GM12875 (cell line): ENCODE measurements around the gene YWHAH.

Experiments used
- H3K4me3 ChIP-seq: one replicate; pipeline ENCODE4 v1.5.1; 2011; ENCODE audit warnings: low read depth, low read length, control low read depth
- TF ChIP-seq, protein P1 (sequence below): IDR thresholded peaks from 2 replicates; pipeline ENCODE4 v1.5.1; 2011; ENCODE audit warnings: low read depth, mild to moderate bottlenecking, control low read depth, inconsistent platforms, low read length, moderate library complexity, borderline replicate concordance; ENCODE audit not compliant: insufficient read depth

YWHAH gene

DNA sequence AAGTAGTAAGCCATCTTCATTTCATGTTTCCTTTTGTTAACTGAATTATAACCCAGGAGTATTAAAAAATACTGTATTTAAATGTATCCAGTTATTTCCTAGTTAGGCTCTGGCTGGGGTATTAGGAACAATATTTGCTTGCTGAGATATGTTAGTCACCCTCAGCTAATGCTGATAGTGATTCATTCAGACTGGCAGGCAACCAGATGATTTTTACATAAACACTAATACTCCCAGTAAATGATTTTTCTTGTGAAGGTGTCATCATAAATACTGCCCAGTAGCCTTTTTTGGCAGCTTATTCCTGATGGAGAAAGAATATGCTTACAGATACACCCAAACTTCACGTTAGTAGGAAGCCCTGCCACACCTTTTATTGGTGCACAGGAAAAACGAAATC is 8.1 kb downstream of the YWHAH start:
- H3K4me3 ChIP-seq = no peak overlapping the region

DNA sequence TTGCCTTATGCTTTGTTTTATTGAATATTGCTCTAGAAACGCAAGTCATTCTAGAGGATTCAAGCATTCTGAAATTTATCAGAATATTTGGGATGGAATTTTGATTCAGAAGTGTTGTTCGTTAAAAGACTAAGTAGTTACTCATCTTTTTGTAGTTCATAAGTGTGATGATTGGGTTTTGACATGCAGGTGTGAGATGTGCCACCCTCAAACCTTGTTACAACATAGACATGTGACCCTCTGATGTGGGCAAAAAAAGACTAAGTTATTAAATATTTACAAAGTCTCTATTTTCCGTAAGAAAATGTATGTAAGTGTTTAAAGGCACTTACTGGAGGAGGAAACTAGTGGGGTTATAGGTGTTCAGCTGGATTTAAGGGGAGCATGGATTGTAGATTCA is 8.9 kb downstream of the YWHAH start:
- TF ChIP-seq, protein P1, sequence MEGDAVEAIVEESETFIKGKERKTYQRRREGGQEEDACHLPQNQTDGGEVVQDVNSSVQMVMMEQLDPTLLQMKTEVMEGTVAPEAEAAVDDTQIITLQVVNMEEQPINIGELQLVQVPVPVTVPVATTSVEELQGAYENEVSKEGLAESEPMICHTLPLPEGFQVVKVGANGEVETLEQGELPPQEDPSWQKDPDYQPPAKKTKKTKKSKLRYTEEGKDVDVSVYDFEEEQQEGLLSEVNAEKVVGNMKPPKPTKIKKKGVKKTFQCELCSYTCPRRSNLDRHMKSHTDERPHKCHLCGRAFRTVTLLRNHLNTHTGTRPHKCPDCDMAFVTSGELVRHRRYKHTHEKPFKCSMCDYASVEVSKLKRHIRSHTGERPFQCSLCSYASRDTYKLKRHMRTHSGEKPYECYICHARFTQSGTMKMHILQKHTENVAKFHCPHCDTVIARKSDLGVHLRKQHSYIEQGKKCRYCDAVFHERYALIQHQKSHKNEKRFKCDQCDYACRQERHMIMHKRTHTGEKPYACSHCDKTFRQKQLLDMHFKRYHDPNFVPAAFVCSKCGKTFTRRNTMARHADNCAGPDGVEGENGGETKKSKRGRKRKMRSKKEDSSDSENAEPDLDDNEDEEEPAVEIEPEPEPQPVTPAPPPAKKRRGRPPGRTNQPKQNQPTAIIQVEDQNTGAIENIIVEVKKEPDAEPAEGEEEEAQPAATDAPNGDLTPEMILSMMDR = no peak
- no peak overlapping the region for H3K4me3 ChIP-seq

More for the DNA sequence above, 8.1 kb downstream of the YWHAH start:
- TF ChIP-seq, protein P1 = no peak

DNA sequence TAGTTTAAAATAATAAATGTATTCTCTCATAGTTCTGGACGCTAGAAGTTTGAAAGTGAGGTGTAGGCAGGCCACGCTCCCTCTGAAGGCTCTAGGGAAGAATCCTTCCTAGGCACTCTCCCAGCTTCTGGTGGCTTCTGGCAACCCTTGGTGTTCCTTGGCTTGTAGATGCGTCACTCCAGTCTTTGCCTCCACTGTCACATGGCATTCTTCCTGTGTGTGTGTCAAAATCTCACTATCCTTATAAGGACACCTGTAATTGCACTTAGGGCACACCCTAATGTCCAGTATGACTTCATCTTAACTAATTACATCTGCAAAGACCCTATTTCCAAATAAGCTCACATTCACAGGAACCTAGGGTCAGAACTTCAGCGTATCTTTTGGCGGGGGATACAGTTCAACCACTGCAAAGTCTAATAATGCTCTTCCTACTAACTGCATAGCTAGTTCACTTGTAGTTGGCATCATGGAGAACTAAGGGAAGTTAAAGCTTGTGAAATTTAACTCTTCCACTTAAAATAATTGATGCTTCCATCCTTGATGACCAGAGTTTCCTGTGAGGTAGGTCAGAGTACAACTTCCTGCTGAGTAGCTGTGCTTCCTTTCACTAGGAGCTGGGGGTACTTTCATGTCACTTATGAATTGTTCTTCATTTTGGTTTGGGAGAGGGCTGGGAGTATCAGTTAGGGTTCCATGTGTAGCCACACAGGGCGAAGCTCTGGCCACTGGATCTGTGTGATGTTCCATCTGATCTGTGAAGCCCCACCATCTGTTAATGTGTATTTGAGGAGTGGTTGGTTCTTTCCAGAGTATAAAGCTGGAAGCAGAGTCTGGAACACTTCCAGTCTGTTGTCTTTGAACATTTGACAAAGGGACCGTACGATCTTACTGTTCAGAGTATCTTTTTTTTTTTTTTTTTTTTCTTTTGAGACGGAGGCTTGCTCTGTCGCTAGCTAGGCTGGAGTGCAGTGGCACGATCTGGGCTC is 10.5 kb downstream of the YWHAH start:
- H3K4me3 ChIP-seq = no peak overlapping the region
- TF ChIP-seq, protein P1 = no peak

DNA sequence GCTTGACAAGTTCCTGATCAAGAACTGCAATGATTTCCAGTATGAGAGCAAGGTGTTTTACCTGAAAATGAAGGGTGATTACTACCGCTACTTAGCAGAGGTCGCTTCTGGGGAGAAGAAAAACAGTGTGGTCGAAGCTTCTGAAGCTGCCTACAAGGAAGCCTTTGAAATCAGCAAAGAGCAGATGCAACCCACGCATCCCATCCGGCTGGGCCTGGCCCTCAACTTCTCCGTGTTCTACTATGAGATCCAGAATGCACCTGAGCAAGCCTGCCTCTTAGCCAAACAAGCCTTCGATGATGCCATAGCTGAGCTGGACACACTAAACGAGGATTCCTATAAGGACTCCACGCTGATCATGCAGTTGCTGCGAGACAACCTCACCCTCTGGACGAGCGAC is 12.0 kb downstream of the YWHAH start:
- H3K4me3 ChIP-seq = no peak overlapping the region
- TF ChIP-seq, protein P1 = no peak

DNA sequence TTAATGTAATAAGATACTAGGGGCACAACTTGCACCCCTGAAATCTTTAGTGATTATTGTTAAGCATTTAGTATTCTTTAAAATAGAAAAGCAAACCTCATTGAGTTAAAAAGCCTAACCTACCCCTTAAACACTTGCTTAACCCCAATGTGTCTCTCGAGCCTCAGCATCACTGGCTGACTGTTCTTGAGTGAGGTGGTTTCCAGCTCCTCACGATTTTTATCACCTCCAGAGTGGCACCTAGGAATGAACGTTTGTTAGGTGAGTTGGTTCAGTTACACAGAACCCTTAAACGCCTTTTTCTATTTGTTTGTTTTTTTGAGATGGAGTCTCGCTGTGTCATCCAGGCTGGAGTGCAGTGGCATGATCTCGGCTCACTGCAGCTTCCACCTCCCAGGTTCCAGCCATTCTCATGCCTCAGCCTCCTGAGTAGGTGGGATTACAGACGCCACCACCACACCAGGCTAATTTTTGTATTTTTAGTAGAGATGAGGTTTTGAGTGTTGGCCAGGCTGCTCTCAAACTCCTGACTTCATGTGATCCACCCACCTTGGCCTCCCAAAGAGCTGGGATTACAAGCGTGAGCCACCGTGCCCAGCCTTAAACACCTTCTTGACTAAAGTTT is 13.7 kb downstream of the YWHAH start:
- H3K4me3 ChIP-seq = no peak overlapping the region
- TF ChIP-seq, protein P1 = no peak

DNA sequence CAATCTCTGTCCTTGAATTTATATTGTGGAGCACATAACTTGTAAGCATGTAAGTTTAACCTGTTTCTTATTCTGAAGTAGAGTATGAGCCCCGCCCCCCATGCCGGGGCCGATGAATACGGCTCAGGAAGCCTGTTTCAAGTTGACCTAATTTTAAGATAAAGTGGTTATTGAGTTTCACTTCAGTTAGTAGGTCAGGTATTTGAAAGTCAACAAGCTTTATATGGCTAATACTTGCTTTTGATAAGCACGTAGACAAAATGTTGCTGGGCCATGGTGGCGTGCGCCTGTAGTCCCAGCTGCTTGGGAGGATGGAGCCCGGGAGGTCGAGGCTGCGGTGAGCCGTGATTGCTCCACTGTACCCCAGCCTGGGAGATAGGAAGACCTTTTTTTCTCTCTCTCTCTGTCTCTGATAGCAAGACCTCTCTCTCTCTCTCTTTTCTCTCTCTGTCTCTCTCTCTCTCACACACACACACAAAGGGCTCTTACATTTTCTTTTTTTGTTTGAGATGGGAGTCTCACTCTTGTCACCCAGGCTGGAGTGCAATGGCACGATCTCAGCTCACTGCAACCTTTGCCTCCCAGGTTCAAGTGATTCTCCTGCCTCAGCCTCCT is 14.4 kb downstream of the YWHAH start:
- TF ChIP-seq, protein P1 = no peak
- no peak overlapping the region for H3K4me3 ChIP-seq

DNA sequence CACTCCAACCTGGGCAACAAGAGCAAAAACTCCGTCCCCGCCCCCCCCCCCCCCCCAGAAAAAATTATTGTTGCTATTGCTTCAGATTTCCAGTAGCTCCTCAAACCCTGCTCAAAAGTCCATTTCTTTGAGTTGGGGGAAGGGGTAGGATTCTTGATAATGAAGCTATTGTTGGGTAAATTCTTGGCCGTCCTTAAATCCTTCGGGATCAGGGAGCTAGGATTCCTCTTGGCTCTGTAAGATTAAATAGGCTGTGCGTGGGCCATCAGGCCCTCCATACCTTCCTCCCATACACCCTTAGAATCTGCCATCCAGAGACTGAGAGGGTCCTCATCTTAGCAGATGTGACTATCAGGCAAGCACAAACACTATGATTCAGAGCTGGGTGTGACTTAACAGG is 16.4 kb downstream of the YWHAH start:
- TF ChIP-seq, protein P1 = no peak
- H3K4me3 ChIP-seq = no peak overlapping the region
